Measurements from ENCODE around the gene RARS2.

Gene RARS2

DNA sequence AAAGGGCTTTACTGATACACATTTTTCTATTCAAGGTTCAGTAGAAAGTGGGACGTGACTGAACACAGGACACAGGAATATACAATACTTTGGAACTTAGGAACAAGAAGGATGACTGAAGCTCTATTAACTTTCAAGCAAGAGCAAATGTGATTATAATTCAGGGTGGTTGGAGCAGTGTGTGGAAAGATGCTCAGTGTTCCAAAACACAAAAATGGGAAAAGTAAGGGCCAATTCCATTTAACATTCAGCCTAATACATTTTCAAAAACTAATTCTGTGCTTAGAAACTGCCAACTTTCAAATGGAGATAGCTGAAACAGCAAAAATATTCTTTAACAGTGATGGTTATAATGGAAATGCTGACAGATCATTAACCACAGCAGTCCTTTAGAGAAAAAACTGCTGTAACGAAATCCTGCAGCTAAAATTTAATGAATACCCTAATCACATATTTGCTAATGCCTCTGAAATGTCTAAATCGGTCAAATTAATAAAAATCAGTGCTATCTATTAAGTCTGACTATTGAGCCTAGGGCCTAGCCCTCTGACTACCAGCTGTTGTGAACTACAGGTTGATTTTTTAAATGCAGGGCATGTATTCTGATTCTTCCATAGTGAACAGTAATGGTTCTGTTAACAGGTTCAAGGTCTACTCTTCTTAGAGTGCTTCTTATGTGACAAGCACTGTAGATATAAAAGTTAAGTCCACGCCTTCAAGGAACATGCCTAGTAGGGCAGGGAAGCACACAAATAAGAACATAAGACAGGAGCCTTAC, 45.9 kb downstream of the RARS2 start:
- Histone ChIP-seq H3K4me1 (ENCODE audit: control insufficient read depth, insufficient read depth, low read length, poor library complexity, severe bottlenecking) (no peaks in the 10 kb centered on the region), H3K9me3 (ENCODE audit: control insufficient read depth, low read length) (peaks cover 7% of the 10 kb centered on the region), H3K36me3 (ENCODE audit: control insufficient read depth, insufficient read depth, low read length) (peaks cover 82% of the 10 kb centered on the region), H3K4me3 (ENCODE audit: extremely low read depth, insufficient read depth, low read length, poor library complexity, severe bottlenecking) (no peak overlapping the region), H3K27ac (ENCODE audit: low read depth, low read length, severe bottlenecking) (no peak overlapping the region)
- WGBS, 2 experiments (ENCODE audit: insufficient coverage in 2 of 2), result 100% methylated on average over 2 of the region's 4 CpGs; no CpG with 5 or more reads in 1 of the 2 experiments

GRCh38 chr6:87541744-87542143, 48.0 kb downstream of the RARS2 start:
- no peak overlapping the region for H3K4me3 ChIP-seq (ENCODE audit: extremely low read depth, insufficient read depth, low read length, poor library complexity, severe bottlenecking)
- peaks cover 88% of the 10 kb centered on the region for H3K36me3 ChIP-seq (ENCODE audit: control insufficient read depth, insufficient read depth, low read length)
- WGBS, 2 experiments (ENCODE audit: insufficient coverage in 2 of 2), result no CpG with 5 or more reads among the region's 2 CpGs
- no peak overlapping the region for H3K27ac ChIP-seq (ENCODE audit: low read depth, low read length, severe bottlenecking)
- peaks cover 7% of the 10 kb centered on the region for H3K9me3 ChIP-seq (ENCODE audit: control insufficient read depth, low read length)
- H3K4me1 ChIP-seq (ENCODE audit: control insufficient read depth, insufficient read depth, low read length, poor library complexity, severe bottlenecking), result no peaks in the 10 kb centered on the region

DNA sequence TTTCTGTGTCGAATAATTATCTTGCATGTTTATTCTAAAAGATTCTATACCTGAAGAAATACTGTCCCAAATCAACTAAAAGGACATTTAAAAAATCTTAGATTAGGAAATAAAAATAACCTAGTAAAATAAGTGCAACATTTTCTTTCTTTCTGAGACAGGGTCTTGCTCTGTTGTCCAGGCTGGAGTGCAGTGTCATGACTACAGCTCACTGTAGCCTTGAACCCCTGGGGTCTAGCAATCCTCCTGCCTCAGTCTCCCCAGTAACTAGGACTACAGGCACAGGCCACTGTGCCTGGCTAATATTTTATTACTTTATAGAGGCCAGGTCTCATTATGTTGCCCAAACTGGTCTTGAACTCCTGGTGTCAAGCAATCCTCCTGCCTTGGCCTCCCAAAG, 48.7 kb downstream of the RARS2 start:
- no CpG with 5 or more reads among the region's 1 CpG for WGBS, 2 experiments (ENCODE audit: insufficient coverage in 2 of 2)
- Histone ChIP-seq H3K9me3 (ENCODE audit: control insufficient read depth, low read length) (peaks cover 7% of the 10 kb centered on the region), H3K4me1 (ENCODE audit: control insufficient read depth, insufficient read depth, low read length, poor library complexity, severe bottlenecking) (no peaks in the 10 kb centered on the region), H3K27ac (ENCODE audit: low read depth, low read length, severe bottlenecking) (no peak overlapping the region), H3K36me3 (ENCODE audit: control insufficient read depth, insufficient read depth, low read length) (peaks cover 81% of the 10 kb centered on the region), H3K4me3 (ENCODE audit: extremely low read depth, insufficient read depth, low read length, poor library complexity, severe bottlenecking) (no peak overlapping the region)

DNA sequence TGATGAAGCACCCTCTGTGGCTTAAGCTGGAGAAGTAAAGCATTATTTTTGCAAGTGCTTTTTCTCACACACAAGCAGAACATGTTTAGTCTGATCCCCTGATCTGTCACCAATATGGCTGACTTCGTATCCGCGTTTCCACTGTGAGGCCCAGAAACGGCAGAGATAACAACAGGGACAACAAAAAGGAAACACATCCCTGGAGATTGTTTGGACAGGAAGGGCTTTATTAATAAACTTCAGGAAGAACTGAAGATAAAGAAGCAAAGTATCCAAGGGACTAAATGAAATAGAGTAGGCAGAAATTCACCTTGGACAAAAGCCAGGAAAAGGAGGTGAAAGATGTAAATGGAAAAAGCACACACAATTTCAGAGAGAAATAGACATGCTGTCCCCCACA, 49.2 kb downstream of the RARS2 start:
- peaks cover 7% of the 10 kb centered on the region for H3K9me3 ChIP-seq (ENCODE audit: control insufficient read depth, low read length)
- H3K36me3 ChIP-seq (ENCODE audit: control insufficient read depth, insufficient read depth, low read length), result peaks cover 81% of the 10 kb centered on the region
- no peak overlapping the region for H3K4me3 ChIP-seq (ENCODE audit: extremely low read depth, insufficient read depth, low read length, poor library complexity, severe bottlenecking)
- no peak overlapping the region for H3K27ac ChIP-seq (ENCODE audit: low read depth, low read length, severe bottlenecking)
- WGBS, 2 experiments (ENCODE audit: insufficient coverage in 2 of 2), result 92 to 100% methylated on average over 4 of the region's 4 CpGs
- H3K4me1 ChIP-seq (ENCODE audit: control insufficient read depth, insufficient read depth, low read length, poor library complexity, severe bottlenecking), result no peaks in the 10 kb centered on the region

- peaks cover 7% of the 10 kb centered on the region for H3K9me3 ChIP-seq (ENCODE audit: control insufficient read depth, low read length)
- H3K4me1 ChIP-seq (ENCODE audit: control insufficient read depth, insufficient read depth, low read length, poor library complexity, severe bottlenecking), result no peaks in the 10 kb centered on the region
- no peak overlapping the region for H3K4me3 ChIP-seq (ENCODE audit: extremely low read depth, insufficient read depth, low read length, poor library complexity, severe bottlenecking)
- 95% methylated on average over 3 to 4 of the region's 6 CpGs for WGBS, 2 experiments (ENCODE audit: insufficient coverage in 2 of 2)
- peaks cover 75% of the 10 kb centered on the region for H3K36me3 ChIP-seq (ENCODE audit: control insufficient read depth, insufficient read depth, low read length)
- no peak overlapping the region for H3K27ac ChIP-seq (ENCODE audit: low read depth, low read length, severe bottlenecking)
Observed at GRCh38 chr6:87539554-87539953, 50.2 kb downstream of the RARS2 start.

GRCh38 chr6:87538510-87539260, 51.1 kb downstream of the RARS2 start:
- no peak overlapping the region for H3K27ac ChIP-seq (ENCODE audit: low read depth, low read length, severe bottlenecking)
- H3K36me3 ChIP-seq (ENCODE audit: control insufficient read depth, insufficient read depth, low read length), result peaks cover 70% of the 10 kb centered on the region
- no peaks in the 10 kb centered on the region for H3K4me1 ChIP-seq (ENCODE audit: control insufficient read depth, insufficient read depth, low read length, poor library complexity, severe bottlenecking)
- WGBS, 2 experiments (ENCODE audit: insufficient coverage in 2 of 2), result no CpG with 5 or more reads among the region's 1 CpG
- no peak overlapping the region for H3K4me3 ChIP-seq (ENCODE audit: extremely low read depth, insufficient read depth, low read length, poor library complexity, severe bottlenecking)
- peaks cover 7% of the 10 kb centered on the region for H3K9me3 ChIP-seq (ENCODE audit: control insufficient read depth, low read length)

GRCh38 chr6:87534377-87535047, 55.3 kb downstream of the RARS2 start:
- Histone ChIP-seq H3K4me1 (ENCODE audit: control insufficient read depth, insufficient read depth, low read length, poor library complexity, severe bottlenecking) (no peaks in the 10 kb centered on the region), H3K27ac (ENCODE audit: low read depth, low read length, severe bottlenecking) (no peak overlapping the region)

GRCh38 chr6:87529221-87529620, 60.6 kb downstream of the RARS2 start:
- Histone ChIP-seq H3K9me3 (ENCODE audit: control insufficient read depth, low read length) (no peaks in the 10 kb centered on the region), H3K4me1 (ENCODE audit: control insufficient read depth, insufficient read depth, low read length, poor library complexity, severe bottlenecking) (no peaks in the 10 kb centered on the region), H3K36me3 (ENCODE audit: control insufficient read depth, insufficient read depth, low read length) (peaks cover 65% of the 10 kb centered on the region), H3K4me3 (ENCODE audit: extremely low read depth, insufficient read depth, low read length, poor library complexity, severe bottlenecking) (no peak overlapping the region), H3K27ac (ENCODE audit: low read depth, low read length, severe bottlenecking) (no peak overlapping the region)
- WGBS, 2 experiments (ENCODE audit: insufficient coverage in 2 of 2), result 100% methylated on average over 1 of the region's 1 CpG; no CpG with 5 or more reads in 1 of the 2 experiments

More at GRCh38 chr6:87534377-87535047, 55.3 kb downstream of the RARS2 start:
- no peak overlapping the region for H3K4me3 ChIP-seq (ENCODE audit: extremely low read depth, insufficient read depth, low read length, poor library complexity, severe bottlenecking)
- no peaks in the 10 kb centered on the region for H3K9me3 ChIP-seq (ENCODE audit: control insufficient read depth, low read length)
- WGBS, 2 experiments (ENCODE audit: insufficient coverage in 2 of 2), result 93 to 100% methylated on average over 2 of the region's 2 CpGs
- H3K36me3 ChIP-seq (ENCODE audit: control insufficient read depth, insufficient read depth, low read length), result peaks cover 63% of the 10 kb centered on the region

DNA sequence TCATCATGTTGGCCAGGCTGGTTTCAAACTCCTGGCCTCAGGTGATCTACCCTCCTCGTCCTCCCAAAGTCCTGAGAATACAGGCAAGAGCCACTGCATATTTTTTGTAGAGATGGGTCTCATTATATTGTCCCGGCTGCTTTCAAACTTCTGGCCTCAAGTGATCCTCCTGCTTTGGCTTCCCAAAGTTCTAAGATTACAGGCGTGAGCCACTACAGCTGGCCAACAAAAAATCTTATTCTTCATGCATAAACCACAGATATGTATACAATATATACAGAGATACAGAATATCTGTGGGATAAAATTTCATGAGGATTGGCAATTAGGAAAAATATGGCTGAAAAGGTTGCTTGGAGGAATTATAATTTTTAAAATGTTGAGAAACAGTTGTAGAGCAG, 67.1 kb downstream of the RARS2 start:
- Histone ChIP-seq H3K27ac (ENCODE audit: low read depth, low read length, severe bottlenecking) (no peak overlapping the region), H3K36me3 (ENCODE audit: control insufficient read depth, insufficient read depth, low read length) (peaks cover 62% of the 10 kb centered on the region), H3K4me3 (ENCODE audit: extremely low read depth, insufficient read depth, low read length, poor library complexity, severe bottlenecking) (no peak overlapping the region), H3K9me3 (ENCODE audit: control insufficient read depth, low read length) (no peaks in the 10 kb centered on the region), H3K4me1 (ENCODE audit: control insufficient read depth, insufficient read depth, low read length, poor library complexity, severe bottlenecking) (no peaks in the 10 kb centered on the region)
- 90 to 100% methylated on average over 1 to 2 of the region's 3 CpGs for WGBS, 2 experiments (ENCODE audit: insufficient coverage in 2 of 2)

GRCh38 chr6:87518453-87518852, 71.3 kb downstream of the RARS2 start:
- no peaks in the 10 kb centered on the region for H3K9me3 ChIP-seq (ENCODE audit: control insufficient read depth, low read length)
- WGBS, 2 experiments (ENCODE audit: insufficient coverage in 2 of 2), result 95 to 96% methylated on average over 5 to 8 of the region's 8 CpGs
- H3K4me3 ChIP-seq (ENCODE audit: extremely low read depth, insufficient read depth, low read length, poor library complexity, severe bottlenecking), result no peak overlapping the region
- no peaks in the 10 kb centered on the region for H3K4me1 ChIP-seq (ENCODE audit: control insufficient read depth, insufficient read depth, low read length, poor library complexity, severe bottlenecking)
- no peak overlapping the region for H3K27ac ChIP-seq (ENCODE audit: low read depth, low read length, severe bottlenecking)
- H3K36me3 ChIP-seq (ENCODE audit: control insufficient read depth, insufficient read depth, low read length), result peaks cover 78% of the 10 kb centered on the region
